Stimulated activated CD4-positive, alpha-beta T cell treated with anti-CD3 and anti-CD28 coated beads, Interleukin-15, amount 100 ng/mL, for 24 hours (primary cell): ENCODE results near the gene MLLT10.

Experiments
- DNase-seq: peaks from one replicate; pipeline ENCODE4 v3.0.0-alpha.2; 2020

The MLLT10 gene

DNA sequence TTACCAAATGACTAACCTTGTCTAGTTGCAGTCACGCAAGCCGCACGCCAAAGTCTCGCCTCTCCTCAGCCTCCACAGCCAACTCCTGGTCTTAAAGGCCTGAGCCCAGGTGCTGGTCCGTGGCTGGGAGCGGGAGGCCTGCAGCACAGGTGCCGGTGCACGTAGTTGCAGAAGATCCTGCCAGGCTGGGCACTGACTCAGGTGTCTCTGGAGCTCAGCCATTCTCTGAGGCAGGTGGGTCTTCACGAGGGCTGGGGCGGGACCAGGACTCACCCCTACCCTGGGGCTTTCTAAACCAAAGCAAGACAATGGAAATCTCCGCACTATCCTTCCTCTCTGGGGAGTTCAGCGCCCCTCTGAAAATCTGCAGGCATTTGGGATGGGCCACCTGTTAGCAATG is 216.4 kb downstream of the MLLT10 start:
- DNase-seq: no peak

DNA sequence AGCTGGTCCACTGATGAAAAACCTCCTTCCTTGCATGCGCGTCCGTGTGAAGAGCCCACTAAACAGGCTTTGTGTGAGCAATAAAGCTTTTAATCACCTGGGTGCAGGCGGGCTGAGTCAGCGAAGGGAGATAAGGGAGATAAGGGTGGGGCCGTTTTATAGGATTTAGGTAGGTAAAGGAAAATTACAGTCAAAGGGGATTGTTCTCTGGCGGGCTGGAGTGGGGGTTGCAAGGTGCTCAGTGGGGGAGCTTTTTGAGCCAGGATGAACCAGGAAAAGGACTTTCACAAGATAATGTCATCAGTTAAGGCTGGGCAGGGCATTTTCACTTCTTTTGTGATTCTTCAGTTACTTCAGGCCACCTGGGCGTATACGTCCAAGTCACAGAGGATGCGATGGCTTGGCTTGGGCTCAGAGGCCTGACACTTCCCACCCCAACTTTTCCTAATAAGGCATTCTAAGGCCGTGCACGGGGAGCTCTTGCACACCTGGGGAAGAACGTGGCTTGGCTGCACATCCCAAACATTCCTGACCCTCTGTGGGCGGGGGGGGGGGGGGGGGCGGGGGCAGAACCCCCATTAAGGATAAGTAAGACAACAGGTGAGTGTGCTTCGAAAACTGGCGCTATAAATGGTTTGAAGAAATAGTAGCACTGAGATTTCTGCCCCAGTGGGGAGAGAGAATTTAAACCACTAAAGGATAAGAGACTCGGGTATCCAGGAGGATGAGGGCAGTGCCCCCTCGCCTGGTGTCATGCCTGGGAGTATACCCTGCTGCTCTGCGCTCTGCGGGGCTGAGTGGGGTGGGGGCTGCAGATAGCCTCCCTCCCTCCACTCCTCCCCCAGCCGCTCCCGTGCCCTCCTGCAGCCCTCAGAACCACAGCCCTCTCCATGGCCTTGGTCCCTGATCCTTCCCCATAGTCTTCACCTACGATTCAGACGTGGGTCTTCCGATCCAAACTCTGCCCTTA is 217.6 kb downstream of the MLLT10 start:
- DNase-seq: no peak

DNA sequence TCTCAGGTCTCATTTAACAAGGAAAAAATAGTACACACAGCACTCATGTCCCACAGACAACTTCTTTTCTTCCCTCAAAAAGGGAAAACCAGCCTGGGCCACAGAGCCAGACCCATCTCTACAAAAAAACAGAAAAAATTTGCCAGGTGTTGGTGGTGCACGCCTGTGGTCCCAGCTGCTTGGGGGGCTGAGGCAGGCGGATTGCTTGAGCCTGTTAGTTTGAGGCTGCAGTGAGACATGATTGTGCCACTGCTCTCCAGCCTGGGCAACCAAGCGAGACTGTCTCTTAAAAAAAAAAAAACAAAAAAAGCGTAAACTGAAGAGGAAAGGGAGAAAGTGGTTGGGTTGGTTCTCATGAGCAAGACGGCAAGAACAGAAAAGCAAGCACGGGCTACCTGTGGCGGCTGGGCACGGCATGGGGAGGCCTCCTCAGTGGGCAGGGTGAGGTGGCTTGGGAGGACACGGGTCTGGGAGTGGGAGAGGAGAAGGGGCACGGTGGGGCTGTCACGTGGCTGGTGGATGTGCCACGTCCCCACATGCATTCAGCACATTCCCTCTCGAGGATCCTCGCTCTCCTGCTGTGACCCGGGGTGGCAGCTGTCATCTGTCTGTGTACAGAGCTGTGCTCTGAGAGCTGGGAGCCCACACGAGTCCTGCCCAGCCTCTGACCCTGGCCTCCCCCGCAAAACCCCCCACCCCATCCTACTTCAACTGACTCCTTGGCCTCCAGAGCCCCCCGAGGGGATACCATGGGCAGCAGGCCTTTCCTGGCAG is 219.7 kb downstream of the MLLT10 start:
- DNase-seq: no peak

DNA sequence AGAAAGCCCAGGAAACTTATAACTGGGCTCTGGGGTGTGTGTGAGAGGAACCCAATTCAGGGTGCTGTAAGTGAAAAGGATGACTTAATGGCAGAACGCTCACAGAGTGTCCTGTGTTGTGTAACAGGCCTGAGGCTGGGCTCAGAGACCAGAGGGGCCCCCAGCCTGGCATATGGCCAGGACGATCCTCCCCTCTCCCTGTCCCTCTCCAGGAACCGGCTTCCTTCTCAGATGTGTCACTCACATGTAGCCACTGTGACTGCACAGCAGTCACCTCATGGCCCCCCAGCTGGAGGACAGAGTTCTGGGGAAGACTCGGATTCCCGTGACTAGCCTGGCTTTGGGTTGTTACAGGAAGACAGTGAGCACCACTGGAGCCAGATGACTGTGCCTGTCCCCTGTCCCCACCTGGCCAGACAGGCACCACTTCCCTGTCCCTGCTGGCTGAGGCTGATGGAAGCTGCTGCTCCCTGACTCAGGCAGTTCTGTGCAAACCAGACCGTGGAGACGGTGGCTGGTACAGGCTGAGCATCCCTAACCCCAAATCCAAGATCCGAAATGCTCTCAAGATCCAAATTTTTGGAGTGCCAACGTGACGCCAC is 220.5 kb downstream of the MLLT10 start:
- DNase-seq: no peak

DNA sequence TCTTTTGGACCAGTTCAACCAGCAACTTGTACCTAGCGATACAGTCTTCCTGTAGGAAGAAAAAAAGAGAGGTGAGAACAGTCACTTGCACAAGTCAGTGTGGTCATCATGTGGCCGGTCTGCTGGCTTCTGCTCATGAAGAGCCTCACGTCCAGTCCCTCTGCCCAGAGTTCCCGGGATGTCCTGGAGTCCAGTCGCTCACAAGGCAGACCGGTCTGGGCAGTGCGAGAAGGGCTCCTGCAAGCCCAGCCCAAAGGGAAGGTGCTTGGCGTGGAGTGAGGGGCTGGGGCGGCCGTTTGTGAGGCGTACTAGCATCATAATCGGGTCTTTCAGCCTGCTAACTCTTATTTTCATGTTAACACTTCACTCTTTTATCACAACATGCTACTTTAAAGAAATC is 222.7 kb downstream of the MLLT10 start:
- no peak for DNase-seq

DNA sequence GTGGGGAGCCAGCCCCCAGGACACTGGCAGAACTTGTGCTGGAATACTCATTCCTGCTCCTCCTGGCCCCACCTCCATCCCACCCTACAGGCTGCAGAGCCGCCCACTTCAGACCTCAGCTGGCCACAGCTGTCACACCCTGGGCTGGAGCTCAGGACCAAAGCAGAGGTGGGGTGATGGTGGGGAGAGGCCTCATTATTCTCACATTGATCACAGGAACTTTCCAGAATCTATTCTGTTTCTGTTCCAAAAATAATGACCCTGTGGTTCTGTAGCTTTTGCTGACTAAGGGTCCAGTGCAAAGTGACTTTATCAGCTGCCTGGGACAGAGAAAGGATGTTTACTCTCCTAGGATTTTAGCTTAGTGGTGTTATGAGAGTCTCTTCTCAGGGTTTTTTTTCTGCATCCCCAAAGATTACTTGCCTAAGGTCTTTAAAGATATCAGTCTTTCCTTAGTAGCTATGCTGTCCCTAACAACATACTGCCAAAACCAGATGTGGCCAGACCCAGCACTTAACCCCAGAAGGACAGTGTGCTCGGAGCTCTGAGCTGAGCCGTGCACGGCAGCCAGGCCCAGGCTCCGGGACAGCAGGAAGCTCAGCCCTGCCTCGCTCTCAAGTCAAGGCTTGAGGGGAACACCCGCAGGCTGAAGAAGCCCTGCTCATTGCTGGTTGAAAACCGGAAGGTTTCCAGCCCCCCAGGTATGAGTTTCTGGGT is 223.3 kb downstream of the MLLT10 start:
- no peak for DNase-seq

DNA sequence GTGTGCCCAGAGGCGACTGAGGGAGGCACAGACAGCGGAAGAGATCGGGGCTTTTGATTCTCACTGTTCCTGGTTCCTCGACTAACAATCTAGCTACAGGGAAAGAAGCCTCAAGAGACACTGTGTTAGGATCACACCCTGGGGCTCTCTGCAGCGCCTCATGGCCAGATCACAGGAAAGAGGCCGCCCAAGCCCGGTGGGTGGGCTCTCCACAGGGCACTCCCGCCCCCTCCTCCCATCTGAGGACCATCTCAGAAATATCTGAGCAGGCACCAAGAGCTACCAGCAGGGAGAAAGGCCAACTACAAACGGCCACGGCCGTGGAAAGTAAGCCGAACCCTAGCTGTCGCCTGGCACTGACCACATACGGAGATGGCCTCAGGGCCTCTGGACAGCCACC is 224.2 kb downstream of the MLLT10 start:
- no peak for DNase-seq

DNA sequence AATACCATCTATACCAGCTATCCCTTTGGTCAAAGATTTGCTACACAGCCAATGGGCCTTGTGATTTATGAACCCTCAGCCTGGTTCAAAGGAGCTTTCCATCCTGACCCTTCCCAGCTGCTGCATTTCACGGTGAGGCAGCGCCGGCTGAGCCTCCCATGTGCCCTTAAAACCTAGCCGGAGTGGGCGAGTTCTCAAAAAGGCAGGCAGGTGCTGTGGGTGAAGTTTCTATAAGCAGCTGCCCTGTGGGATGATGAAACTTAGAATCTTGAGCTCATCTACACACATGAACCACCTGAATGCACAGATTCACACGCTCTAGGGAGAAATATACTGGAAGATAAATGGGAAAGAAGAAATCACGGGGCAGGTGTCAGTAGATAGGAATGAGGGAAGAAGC is 224.7 kb downstream of the MLLT10 start:
- DNase-seq: no peak

DNA sequence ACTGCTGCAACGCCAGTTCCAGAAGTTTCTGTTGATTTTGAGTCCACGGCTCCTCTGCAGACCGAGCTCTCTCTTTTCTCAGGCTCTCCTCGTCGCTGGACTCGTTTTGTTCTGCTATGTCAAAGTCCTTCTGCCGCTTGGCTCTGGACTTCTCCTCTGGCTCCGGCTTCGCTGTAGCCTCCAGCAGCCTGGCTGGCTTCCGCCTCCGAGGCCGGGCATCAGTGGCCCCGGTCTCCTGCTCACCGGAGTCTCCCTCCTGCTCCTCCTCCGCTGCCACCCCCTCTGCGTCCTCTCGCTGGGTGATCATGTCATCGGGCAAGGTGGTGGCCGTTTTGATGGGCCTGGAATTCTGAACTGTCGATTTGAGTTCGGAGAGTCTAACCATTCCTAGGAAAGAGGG is 225.2 kb downstream of the MLLT10 start:
- no peak for DNase-seq

DNA sequence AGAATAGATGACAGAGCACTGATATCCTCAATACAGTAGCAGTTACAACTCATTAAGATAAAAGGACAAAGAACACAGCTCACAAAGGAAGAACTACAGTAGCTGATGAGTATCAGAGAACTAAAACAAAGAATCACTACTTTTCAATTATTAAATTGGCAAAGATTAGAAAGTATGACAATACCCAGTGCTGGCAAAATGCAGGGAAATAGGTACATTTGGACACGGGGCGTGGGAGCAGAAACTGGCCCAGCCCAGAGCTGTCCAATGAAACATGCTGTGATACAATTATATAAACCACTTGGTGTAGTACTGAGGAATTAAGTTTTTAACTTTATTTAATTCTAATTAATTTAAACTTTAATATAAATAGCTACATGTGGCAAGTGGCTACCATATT is 226.3 kb downstream of the MLLT10 start:
- DNase-seq: no peak

DNA sequence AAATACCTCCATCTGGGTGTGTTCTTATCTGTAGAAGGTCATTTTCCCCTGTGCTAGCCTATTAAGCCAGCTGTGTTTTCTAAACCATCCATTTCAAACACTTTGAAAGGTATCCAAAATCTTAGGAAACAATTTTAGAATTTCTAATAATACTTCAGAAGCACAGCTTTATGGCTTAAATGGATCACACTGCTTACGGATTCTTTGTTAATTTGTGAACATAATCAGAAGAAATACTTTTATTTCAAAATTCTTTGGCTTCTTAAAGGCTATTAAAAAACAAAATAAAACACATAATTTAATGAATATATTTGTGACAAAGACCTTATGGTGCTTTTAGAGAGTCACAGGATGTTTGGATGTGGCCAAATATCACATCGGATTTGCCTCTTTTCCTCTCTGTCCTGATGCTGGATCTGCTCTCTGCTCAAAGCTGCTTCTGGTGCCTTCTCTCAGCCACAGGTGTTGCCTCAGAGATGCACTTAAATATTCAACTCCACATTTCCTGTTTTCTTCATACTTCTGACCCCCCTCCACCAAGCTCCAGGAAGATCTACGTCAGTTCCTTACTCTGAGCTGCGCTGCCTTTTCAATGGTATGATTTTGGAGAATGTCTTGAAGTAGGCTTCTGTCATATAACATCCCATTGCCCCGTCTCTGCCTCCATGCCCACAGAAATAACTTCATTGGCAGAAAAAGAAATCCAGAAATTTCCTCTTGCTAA is 230.6 kb downstream of the MLLT10 start:
- DNase-seq: no peak

DNA sequence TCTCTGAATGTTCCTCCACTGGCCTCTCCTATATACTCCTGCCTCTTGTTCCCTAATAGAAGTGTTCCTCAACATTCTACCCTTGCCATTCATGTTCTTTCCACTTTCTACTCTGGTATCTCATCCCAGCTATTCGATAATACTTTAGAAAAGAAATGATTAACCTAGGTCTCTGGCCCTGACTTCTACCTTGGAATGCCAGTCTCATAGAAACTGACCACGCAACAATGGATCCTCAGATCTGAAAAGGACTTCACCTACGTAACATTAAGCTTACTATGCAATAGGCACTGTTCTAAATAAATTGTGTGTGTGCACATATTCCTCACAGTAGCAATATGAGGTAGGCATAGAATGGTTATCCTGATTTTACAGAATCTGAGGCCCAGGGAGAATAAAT is 235.0 kb downstream of the MLLT10 start:
- no peak for DNase-seq

DNA sequence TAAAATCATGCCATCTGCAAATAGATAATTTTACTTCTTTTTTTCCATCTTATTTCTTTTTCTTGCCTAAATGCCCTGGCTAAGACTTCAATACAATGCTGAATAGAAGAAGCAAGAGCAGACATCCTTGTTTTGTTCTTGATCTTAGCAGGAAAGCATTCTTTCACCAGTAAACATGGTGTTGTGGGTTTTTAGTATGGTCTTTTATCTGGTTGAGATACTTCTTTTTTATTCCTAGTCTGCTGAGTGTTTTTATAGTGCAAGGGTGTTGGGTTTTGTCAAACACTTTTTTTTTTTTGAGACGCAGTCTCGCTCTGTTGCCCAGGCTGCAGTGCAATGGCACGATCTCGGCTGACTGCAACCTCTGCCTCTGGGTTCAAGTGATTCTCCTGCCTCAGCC is 237.2 kb downstream of the MLLT10 start:
- no peak for DNase-seq

DNA sequence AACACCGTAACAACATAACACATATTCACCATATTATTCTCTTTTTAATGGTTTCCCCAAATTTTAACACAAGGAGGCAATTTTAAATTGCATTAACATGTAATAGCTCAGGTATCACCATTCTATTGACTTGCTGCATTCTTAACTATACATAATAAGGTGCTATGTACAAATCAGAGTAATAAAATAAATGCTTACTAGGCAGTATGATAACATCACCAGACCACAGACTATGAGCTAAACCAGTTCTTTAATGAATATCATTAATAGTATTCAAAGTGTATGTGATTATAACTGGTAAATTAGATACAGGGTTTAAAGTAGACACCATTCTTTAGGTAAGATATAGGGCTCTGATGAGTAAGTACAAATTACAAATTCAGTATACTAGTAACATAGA is 242.9 kb downstream of the MLLT10 start:
- DNase-seq: no peak

DNA sequence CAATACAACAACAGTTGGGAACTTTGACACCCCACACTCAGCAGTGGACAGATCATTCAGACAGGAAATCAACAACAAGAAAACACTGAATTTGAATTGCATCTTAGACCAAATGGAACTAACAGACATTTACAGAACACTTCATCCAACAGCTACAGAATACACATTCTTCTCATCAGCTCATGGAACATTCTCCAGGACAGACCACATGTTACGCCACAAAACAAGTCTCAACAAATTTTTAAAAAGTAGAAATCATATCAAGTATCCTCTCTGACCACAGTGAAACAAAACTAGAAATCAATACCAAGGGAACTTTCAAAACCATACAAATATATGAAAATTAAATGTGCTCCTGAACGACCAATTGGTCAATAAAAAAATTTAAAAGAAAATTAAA is 257.2 kb downstream of the MLLT10 start:
- DNase-seq: no peak
